ENCODE results near the gene RREB1. TPM values are rescaled to one million over a fixed set of nuclear protein-coding genes. Genes with fewer than 3 reads are reported as not detected.

The RREB1 gene
- total RNA-seq, 1 donor from 2014 or later = 94.5 TPM

DNA sequence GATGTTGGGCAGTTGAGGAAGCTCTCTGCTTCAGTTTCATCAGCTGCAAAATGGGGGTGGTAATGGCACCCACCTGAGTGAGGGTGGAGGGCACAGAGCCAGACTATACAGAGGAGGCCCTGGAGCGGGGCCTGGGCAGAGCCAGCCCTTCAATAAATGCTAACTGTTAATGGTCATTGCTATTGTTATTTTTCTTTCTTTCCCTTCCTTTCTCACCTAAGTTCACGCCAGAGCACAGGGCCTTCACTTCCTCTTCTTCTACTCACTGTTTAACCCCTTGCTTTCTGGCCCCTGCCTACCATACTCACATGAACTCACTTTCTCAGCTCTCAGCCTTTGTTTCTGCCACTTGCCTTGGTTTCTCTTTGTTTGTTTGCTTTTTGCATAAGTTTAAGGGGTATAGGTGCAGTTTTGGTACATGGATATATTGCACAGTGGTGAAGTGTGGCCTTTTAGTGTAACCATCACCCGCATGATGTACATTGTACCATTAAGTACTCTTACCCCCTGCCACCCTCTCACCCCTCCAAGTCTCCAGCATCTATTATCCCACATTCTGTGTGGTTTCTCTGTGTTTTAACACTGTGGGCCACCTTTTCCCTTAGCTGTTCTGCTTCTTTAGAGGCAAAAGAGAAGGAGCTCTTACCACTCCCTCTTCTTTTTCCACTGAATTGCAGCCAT is 7.5 kb upstream of the RREB1 start:
- DNase-seq (ENCODE audit: low spot score) = no peak

DNA sequence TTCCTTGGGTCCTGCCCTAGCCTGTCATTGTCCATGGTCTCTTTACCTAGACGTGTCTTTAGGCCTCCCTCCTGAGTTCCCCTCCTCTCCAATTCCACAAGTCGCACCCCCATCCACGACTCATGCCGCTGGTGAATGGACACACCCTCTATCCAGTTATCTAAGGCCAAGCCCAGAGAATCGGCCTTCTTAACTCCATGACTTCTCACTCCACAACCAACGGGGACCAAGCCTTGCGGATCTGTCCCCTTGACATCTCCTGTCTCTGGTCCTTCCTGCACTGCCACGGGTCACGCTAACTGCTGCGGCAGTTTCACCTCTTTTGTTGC is 7.0 kb upstream of the RREB1 start:
- DNase-seq (ENCODE audit: low spot score) = no peak

DNA sequence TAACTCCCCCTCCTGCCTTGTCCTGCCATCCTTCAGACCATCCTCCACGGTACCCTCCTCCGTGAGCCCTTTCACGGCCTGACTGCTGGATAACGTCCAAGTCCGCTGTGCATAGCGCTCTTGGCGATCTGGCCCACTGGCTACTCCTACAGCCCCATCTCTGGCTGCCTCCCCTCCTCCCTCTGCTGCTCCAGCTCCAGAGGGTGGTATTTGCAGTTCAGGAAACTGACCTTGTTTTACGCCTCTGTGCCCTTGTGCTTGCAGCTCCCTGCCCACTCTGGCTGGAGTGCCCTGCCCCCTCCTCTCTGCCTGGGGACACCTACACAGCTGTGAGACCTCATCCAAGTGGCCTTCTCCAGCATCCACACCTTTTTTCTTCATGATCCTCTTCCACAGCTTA is 6.5 kb upstream of the RREB1 start:
- DNase-seq (ENCODE audit: low spot score) = no peak

DNA sequence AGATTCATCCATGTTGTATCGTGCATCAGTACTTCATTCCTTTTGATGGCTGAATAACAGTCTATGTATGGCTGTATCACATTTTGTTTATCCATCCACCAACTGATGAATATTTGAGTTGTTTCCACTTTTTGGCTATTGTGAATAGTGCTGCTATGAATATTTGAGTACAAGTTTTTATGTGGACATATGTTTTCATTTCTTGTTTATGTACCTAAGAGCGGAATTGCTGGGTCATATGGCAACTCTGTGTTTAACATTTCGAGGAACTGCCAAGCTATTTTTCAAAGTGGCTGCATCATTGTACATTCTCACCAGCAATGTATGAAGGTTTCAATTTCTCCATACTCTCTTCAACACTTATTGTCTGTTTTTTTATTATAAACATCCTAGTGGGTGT is 3.0 kb upstream of the RREB1 start:
- DNase-seq (ENCODE audit: low spot score) = no peak

DNA sequence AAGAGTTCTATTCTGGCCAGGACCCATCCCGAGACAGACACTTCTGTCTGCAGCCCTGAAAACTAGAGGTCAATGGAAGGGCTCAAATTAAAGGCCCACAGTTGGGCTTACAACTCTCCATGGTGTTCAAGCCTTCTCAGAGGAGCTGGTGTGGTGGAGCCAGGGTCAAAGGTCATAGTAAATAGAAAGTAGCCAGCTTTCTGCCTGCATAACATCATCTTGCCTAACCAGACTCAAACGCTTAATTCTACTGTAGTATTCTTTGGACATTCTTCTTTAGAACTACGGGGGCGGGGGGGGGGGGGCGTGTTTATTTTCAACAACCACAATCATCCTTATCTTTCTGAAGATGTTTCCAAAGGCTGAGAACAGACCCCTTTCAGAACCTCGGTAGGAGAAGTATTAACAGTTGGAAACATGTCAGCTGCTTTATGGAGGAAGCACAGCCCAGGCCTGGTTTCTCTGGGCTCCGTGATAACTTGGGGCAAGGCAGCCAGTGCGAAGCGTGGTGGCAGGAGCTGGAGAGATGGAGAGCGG is 1.5 kb upstream of the RREB1 start:
- DNase-seq (ENCODE audit: low spot score) = no peak

DNA sequence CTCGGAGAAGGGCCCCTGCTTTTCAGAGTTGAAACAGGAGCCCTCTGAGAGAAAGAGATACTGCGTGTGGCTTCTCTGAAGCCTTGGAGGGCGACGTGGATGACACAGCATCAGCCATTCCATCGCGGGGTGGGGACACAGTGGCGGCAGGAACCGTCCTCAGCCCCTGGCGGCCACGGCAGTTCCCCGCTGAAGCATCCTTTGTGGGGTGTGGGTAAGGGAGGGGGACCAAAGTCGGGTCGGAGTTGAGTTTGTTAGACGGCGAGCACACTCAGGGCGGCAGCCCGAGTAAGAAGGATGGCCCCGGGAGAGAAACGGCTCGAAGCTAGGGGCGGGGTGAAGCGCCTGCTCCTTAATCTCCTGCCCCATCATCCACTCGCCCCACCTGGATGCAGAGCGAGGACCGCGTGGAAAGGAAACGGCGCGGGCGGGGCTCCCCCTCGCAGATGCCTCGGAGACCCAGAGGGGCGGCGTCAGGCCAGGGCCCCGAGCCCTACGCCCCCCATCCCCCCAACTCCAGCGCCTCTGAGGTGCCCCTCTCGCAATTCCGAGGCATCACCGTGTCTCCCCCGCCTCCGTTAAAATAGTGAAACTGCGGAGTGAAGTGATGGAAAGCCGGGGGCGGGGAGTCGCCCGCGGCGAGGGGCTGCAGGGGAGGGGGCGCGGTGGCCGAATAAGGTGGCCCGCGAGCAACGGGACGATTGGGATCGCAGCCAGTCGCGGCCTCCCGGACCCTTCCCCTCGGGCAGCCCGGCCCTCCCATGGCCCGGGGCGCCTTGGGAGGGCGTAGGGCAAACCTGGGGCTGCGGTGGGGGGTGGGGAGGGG is 796 bp upstream of the RREB1 start:
- DNase-seq (ENCODE audit: low spot score) = no peak

DNA sequence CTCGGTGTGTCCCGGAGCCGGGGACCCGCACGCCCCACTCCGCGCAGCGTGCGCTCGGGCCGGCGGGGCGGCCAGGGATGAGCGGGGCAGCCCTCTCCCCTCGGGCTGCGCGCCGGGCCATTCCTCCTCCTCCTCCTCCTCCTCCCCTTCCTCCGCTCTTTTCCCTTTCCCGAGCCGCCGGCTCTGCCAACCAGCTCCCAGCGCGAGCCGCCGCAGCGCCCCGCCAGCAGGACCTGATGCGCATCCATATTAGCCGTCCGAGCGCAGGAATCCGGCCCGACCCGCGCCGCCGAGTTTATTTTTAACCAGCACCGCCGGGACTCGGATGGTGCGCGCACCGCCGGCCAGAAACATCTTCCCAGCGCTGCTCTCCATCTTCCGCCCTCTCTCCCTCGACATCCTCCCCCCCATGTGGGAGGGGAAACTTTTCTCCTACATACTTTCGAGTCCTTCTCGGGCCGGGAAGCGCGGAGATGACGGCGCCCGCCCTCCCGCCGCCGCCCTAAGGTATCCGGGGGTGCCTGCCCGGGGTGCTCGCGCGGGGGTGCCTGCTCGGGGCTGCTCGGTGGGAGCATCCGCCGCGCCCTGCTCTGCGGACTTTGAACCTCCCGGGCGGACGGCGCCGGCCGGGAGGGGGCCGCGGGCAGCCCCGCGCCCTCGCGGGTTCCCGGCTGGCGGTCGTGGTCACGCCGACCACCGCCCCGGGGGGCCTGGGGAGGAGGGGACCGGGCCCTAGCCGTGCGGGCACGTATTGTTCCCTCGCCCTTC is 619 bp downstream of the RREB1 start:
- peak; percentile 90 for DNase-seq (ENCODE audit: low spot score)

DNA sequence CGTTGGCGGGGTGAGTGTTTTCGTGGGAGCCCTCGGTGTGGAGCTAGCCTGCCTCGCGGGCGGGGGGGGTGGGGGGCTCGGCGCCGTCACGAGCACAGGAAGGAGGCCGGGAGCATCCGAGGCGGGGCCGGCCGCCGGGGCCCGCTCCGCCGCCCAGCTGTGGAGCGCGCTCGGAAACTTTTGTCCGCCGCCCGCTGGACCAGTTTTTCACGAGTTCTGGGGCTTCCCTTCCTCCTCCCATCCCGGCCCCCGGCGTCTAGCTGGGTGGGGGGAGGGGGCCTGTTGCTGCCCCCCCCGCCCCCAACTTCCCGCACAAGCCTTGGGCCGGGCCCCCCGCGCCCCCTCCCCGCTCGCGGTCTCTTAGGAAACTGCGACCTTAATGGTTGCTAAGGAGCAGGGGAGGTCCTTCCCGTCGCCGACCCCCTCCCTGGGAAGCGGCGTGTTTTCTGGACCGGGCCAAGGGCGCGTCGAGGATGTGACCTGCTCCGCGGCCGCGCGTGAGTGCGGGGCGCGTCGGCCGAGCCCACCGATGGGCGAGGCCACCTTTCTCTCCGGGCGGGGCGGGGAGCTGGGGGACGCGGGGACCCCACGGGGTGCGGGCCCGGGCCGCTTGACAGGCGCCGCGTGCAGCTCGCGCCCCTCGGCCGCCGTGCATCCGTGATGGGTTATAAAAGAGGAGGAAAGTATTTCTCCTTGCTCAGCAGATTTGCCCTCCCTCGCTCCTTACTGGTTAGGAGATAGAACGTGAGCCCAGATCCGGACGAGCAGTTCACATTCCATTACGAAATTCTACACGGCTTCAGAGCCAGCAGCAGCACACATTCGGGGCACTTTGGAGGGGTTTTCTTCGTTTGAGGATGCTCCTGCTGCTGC is 1.4 kb downstream of the RREB1 start:
- DNase-seq (ENCODE audit: low spot score) = peak; percentile 90

DNA sequence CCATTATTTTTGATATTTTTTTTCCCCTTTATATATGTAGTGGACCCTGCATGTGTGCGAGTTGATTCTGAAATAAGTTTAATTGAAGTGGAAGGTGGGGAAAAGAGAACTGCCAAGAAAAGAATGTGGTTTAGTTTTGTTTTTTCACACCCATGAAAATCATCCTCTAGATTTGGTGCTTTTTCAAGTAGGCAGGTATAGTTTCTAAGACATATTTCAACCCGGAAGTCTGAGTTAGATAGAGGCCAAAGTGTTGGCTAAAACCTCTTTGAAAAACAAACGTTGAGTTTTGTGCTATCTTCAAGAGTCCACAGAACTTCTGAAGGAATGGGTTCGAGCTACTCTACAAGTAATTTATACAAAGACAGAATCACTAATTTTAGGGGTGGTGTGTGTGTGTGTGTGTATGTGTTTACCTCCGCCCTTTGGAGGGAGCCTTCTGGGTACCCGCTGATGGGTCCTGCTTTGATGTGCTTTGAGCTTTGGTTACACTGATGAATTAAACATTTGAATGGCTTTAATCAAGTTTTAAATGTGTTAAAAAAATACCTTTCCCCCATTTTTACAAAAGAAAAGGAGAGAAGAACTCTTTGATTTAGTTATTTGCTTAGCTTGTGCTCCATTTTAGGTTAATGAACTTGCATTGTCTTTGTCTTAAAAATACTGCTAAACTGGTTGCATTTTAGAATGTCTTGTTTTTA is 2.5 kb downstream of the RREB1 start:
- DNase-seq (ENCODE audit: low spot score) = no peak

DNA sequence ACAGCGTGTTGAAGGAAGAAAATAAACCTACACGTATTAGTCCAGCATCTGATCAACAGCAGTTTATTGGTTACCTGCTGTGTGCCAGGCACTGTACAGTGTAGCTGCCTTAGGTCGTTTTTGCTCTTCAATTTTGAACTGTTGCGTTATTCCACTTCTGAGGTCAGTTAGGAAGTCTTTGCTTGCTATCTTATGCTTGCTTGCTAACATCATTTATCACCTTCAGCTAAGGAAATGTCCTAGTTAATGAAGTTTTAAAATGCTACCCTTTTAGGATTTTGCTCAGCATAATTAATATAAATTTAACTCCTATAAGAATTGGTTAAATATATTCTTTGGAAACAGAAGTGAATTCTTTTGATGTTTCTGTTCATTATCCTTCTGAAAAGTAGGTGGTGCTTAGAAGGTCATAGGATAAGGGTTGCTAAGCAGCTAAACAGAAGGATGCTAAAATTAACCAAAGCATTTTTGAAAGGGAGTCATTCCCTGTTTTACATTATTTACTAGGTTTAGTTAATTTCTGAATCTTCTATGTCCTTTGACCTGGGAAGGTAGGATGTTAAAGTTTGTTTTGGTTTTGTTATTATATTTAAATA is 3.4 kb downstream of the RREB1 start:
- no peak for DNase-seq (ENCODE audit: low spot score)

DNA sequence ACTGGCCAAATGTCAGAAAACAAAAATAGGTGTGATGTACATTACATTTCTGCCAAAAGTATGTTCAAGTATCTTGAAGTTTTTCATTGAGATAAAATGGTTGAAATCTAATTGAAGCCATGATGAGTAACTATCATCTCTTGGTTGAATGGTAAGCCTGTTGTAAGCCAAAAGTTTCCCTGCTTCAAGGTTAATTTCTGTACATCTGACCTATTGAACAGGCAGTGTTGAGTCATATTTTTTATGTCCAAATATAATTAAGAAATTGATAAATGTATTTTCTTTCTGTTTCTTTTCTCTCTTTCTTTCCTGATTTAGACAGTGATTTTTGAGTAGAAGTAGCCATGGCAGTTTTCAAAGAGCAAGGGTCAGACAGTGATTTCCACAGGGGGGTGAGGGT is 4.4 kb downstream of the RREB1 start:
- DNase-seq (ENCODE audit: low spot score) = no peak

DNA sequence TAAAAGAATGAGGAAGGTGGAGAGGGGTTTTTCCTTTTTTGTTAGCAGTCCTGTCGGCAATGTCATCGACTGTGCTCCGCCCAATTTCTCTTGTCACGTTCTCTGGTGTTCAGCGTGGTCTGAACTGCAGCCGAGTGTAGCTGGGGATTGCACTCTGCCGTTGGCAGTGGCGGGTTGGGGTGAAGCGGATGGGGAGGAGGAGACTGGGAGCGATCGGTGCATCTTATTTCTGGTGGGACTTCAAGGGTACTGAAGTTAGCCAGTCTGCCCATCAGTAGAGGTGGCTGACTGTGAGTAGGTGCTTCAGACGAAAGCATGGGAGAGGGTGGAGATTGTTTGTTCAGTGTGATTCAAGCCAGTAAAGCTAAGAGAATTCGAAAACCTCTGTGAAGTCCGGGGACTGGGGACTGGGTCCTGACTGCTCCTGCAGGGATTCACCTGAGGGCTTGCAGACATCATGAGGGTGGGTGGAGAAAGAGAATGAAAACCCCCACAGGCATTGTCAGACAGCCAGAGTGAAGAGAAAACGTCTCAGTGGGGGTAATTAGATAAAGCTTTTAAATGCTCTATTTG is 5.1 kb downstream of the RREB1 start:
- no peak for DNase-seq (ENCODE audit: low spot score)

DNA sequence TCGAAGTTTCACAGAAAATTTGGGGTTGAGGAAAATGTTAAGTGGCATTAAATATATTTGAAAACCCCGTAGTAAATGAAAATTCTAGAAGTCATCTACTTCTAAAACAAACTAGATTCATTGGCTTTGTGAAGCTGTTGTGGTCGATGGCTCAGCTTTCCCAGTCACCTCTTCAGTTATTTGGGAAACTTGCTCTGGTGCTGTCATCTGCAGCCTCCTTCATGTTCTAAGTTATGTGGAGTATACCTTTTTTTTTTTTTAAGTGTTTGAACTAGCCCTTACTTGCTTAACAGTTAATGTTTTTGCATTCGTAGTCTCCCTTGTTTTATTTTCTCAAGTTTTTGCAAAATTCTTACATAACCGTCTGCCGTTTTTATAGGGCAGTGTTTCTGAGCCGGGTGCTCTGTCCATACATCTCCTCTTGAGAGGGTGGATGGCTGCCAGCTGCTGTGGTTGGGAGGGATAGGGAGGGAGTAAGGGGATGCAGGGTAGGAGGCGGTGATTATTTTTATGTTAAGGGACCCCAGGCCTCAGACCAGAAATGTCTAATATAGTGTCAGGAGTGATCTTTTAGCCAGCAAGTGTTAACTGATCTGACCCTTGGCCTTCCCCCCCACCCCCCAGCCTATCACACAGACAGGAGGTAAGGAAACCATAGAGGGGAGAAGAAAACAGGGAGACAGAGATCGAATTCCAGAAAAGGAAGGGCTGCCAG is 7.1 kb downstream of the RREB1 start:
- no peak for DNase-seq (ENCODE audit: low spot score)

DNA sequence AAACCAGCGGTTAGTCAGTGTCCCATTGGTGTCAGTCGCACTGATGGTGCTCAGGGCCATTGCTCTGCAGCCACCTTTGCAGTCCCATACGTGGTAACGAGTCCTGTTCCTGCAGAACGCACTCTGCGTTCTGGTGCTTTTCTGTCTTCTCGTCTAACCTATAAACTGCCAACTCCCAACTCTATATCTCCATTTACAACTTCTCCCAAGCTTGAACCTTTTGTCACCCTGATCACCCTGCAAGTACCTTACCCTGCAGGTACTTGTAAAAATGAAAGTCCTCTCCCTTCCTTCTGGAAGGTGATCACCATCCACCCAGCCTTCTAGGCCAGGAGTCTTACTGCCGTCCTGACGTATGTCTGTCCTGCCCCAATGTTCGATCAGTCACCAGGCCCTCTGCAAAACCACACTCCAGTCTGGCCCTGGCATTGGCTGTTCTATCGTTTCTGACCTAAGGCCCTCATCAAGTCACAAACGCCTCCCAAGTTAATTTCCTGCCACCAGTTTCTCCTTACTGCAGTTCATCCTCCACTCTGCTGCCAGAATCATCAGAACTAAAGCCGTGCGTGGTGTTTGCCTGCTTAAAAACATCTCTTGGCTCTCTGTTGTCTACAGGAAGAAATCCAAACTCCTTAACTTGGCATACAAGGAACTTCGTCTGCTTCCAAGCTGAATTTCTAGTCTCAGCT is 7.9 kb downstream of the RREB1 start:
- no peak for DNase-seq (ENCODE audit: low spot score)

DNA sequence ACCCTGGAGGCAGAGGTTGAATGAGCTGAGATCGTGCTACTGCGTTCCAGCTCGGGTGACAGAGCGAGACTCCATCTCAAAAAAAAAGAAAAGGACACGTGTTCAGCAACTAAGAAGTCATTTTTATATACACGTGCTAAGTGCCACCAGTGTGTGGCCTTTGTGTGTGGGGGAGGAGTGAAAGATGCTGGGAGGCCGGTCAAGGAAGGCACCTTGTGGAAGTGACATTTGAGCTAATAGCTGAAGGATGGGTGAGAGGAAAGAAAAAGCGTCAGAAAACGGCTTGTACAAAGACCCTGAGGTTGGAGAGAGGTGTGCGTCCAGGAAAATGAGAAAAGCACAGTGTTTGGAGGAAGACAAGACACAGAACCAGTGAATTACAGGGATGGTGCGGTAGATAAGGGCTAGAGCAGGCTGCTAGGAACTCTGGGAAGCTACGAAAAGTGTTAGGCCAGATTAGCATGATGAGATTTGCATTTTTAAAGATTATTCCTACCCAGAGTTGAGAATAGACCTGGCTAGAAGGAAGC is 11.6 kb downstream of the RREB1 start:
- DNase-seq (ENCODE audit: low spot score) = no peak

DNA sequence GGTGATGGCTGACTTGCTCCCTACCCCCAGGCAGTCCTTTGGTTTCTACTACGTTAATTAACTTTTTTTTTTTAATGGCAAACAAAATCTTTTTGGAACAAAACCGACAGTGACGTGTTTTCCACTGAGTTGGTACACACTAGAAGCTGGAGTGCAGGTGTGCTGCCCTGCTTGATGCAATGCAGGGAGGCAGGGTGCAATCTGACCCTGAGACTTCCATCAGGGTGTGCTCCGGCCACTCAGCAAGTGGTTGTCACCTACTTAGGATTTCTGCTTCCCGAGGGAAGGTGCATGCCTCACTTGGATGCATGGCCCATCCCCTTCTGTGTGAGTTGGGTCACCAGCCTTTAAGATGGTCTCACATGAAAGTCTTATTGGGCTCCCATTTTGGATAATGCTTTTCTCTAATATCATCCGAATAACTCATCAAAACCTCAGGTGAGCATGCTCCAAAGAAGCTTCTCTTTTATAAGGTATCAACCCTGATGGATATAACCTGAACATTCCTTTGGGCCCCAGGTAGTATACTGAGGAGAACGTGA is 14.0 kb downstream of the RREB1 start:
- DNase-seq (ENCODE audit: low spot score) = no peak

DNA sequence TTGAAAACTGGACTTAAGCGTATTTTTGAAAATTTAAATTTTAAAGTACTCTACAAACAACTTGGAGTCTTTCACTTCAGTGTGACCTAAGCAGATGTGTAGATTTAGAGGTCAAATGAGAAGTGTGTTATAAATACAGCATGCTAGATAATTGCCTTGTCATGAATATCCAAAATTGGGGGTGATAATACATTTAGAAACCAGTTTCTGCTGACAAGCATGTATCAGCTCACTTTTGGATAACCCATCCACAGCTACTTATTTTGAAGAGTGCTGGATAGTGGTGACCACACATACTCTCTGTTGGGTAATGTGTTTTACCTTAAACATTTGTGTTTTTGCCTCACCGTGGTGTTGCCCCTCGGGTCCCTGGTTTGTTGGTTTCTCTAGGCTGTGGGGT is 14.9 kb downstream of the RREB1 start:
- DNase-seq (ENCODE audit: low spot score) = no peak

DNA sequence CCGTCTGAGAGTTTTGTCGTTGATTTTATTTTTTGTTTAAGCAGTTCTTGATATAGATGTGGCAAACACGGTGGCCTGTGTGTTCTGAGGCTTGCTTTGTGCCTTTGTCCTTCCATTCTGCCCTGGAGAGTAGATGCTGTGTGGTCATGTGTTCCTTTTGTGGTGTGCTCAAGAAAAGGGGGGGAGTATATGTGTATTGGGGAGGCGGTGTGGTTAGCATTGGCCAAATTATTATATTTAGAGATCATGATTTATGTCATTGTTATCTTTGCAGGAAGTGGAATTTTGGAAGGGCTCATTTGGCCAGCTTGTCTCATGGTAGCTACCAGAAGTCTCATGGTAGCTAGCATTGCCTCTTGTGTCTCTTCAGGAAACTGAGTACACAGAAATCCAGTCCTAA is 16.4 kb downstream of the RREB1 start:
- DNase-seq (ENCODE audit: low spot score) = no peak

All from mesenteric fat pad (tissue), 1 donor.